ENCODE results near the gene CCDC178. TPM values are rescaled to one million over a fixed set of nuclear protein-coding genes. Genes with fewer than 3 reads are reported as not detected.
A peak's percentile ranks its signal among the peaks of the same experiment; 100 is the strongest.

CCDC178 gene
- total RNA-seq, 1 donor from 2014 or later, result 0.27 TPM

- TF ChIP-seq, protein P1, sequence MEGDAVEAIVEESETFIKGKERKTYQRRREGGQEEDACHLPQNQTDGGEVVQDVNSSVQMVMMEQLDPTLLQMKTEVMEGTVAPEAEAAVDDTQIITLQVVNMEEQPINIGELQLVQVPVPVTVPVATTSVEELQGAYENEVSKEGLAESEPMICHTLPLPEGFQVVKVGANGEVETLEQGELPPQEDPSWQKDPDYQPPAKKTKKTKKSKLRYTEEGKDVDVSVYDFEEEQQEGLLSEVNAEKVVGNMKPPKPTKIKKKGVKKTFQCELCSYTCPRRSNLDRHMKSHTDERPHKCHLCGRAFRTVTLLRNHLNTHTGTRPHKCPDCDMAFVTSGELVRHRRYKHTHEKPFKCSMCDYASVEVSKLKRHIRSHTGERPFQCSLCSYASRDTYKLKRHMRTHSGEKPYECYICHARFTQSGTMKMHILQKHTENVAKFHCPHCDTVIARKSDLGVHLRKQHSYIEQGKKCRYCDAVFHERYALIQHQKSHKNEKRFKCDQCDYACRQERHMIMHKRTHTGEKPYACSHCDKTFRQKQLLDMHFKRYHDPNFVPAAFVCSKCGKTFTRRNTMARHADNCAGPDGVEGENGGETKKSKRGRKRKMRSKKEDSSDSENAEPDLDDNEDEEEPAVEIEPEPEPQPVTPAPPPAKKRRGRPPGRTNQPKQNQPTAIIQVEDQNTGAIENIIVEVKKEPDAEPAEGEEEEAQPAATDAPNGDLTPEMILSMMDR (IDR thresholded peaks at IDR 0.05; ENCODE audit: borderline replicate concordance), result no peak
- intact Hi-C loops (cut with micrococcal nuclease), result no loop called here
- Histone ChIP-seq H3K27me3 (ENCODE audit: low read depth) (no peaks in the 10 kb centered on the region), H3K36me3 (no peaks in the 10 kb centered on the region), H3K4me1 (no peaks in the 10 kb centered on the region), H3K4me3 (no peak overlapping the region), H3K27ac (replicated peaks) (no peak overlapping the region), H3K9me3 (replicated peaks) (no peaks in the 10 kb centered on the region)
- no peak for DNase-seq
These were observed 311.9 kb downstream of the CCDC178 start for GRCh38 chr18:33128581-33128980.

DNA sequence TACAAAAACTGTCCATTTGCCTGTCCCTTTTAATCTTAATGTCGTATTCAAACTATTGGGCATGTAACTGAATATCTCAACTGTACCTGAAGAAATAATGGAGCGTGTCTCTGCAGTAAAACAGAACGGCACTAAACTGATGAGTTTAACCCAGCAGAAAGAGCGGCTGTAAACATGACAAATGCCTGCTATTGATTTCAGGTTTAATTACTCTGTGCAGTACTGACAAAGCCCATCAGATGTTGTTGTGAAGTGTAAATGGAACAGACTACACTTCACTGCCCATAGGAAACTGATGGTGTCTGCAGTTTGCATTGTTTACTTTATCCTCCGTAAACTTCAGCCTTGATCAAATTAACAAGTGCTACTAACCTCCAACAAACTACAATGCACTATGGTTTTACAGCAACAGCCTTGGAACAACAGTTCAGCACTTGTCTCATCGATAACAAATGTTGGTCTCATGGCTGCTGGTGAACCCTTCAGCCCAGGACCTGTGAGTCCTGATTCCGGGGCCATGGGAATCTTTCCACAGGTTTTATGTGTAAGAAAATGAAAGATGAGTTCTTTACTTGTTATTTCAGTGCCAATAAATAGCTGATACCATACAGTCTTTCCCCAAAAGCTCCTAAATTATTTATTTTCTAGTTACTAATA is 316.5 kb downstream of the CCDC178 start:
- no peaks in the 10 kb centered on the region for H3K36me3 ChIP-seq
- no peaks in the 10 kb centered on the region for H3K27me3 ChIP-seq (ENCODE audit: low read depth)
- H3K4me3 ChIP-seq, result no peak overlapping the region
- TF ChIP-seq, protein P1 (IDR thresholded peaks at IDR 0.05; ENCODE audit: borderline replicate concordance), result no peak
- intact Hi-C loops (cut with micrococcal nuclease), result no loop called here
- H3K9me3 ChIP-seq (replicated peaks), result peaks cover 9% of the 10 kb centered on the region
- no peak for DNase-seq
- H3K4me1 ChIP-seq, result no peaks in the 10 kb centered on the region
- H3K27ac ChIP-seq (replicated peaks), result no peak overlapping the region

DNA sequence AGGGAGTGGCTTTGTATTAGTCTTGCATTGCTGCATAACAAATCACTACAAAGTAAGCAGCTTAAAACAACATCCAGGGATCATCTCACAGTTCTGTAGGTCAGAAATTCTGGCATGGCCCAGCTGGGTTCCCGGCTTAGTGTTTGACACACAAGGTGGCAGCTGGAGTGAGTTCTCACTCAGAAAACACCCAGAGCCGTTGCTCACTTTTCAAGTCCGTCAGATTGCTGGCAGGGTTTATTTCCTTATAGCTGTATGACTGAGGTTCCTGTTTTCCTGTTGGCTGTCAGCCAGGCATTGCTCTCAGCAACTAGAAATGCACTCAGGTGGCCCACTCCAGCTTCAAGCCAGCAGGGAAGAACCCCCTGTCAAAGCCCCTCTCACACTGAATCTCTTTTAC is 324.1 kb downstream of the CCDC178 start:
- H3K36me3 ChIP-seq, result no peaks in the 10 kb centered on the region
- H3K4me3 ChIP-seq, result no peak overlapping the region
- TF ChIP-seq, protein P1 (IDR thresholded peaks at IDR 0.05; ENCODE audit: borderline replicate concordance), result no peak
- no peak overlapping the region for H3K27ac ChIP-seq (replicated peaks)
- no peaks in the 10 kb centered on the region for H3K4me1 ChIP-seq
- intact Hi-C loops (cut with micrococcal nuclease), result no loop called here
- DNase-seq, result peak; percentile 7
- H3K9me3 ChIP-seq (replicated peaks), result peaks cover 22% of the 10 kb centered on the region
- no peaks in the 10 kb centered on the region for H3K27me3 ChIP-seq (ENCODE audit: low read depth)

DNA sequence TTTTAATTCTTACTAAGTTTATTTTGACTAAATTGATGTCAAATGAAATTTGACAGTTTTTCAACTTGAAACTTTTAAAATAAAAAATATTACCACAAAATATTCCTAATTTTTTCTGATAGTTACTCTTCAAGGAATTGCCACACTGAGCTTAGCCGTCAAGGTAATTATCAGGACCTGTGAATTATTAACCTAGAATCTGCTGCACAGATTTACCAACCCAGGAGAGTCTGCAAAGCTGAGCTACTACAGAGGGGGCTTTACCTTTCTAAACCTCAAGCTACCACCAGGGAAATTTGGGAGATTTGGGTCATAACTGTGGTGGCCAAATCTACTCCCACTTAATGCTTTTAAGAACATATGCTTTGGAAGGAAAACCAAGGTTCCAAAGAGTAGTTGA is 324.6 kb downstream of the CCDC178 start:
- no peak for DNase-seq
- Histone ChIP-seq H3K4me1 (no peaks in the 10 kb centered on the region), H3K4me3 (no peak overlapping the region), H3K36me3 (no peaks in the 10 kb centered on the region), H3K9me3 (replicated peaks) (peaks cover 22% of the 10 kb centered on the region), H3K27ac (replicated peaks) (no peak overlapping the region), H3K27me3 (ENCODE audit: low read depth) (no peaks in the 10 kb centered on the region)
- TF ChIP-seq, protein P1 (IDR thresholded peaks at IDR 0.05; ENCODE audit: borderline replicate concordance), result no peak
- intact Hi-C loops (cut with micrococcal nuclease), result no loop called here

- Histone ChIP-seq H3K27me3 (ENCODE audit: low read depth) (no peaks in the 10 kb centered on the region), H3K4me1 (no peaks in the 10 kb centered on the region), H3K27ac (replicated peaks) (no peak overlapping the region), H3K4me3 (no peak overlapping the region), H3K9me3 (replicated peaks) (peaks cover 22% of the 10 kb centered on the region), H3K36me3 (no peaks in the 10 kb centered on the region)
- intact Hi-C loops (cut with micrococcal nuclease), result no loop called here
- no peak for DNase-seq
- TF ChIP-seq, protein P1 (IDR thresholded peaks at IDR 0.05; ENCODE audit: borderline replicate concordance), result no peak
These were observed 325.0 kb downstream of the CCDC178 start for GRCh38 chr18:33115476-33115875.
